Measurements from ENCODE around the gene SOSTDC1. TPM values are rescaled to one million over a fixed set of nuclear protein-coding genes. Genes with fewer than 3 reads are reported as not detected.

The SOSTDC1 gene
- total RNA-seq: not detected in 2 replicates

GRCh38 chr7:16465469-16466361 lies at the start of gene SOSTDC1:
SOSTDC1 (minus strand) TSS chr7:16465738; CDS start chr7:16465668, 70 bp downstream.

GRCh38 chr7:16421333-16422102 lies 44.0 kb downstream of the SOSTDC1 start, which contains the start of gene CRPPA:
CRPPA (minus strand) TSS chr7:16421538; CDS start chr7:16421322, 216 bp downstream.

Other genes starting within 250 kb of the SOSTDC1 start
- gene CRPPA, start 44.2 kb downstream of the SOSTDC1 start, total RNA-seq: 1.4 TPM in 2 replicates
- not detected in 2 replicates for gene LRRC72, start 61.1 kb upstream of the SOSTDC1 start, total RNA-seq
- 9.1 and 10.9 TPM in 2 replicates for gene ANKMY2, start 180.0 kb upstream of the SOSTDC1 start, total RNA-seq
- 128 and 130 TPM in 2 replicates for gene BZW2, start 180.4 kb upstream of the SOSTDC1 start, total RNA-seq

Measured in mammary microvascular endothelial cell (primary cell).